ENCODE results near the gene SSC5D.

GRCh38 chr19:55567708-55568328 lies 79.6 kb downstream of the SSC5D start:
- TF ChIP-seq ZNF274 (IDR thresholded peaks at IDR 0.05; ENCODE audit: low read depth, low read length) (no peak), YY1 (IDR thresholded peaks at IDR 0.05; ENCODE audit: insufficient read depth, insufficient read length) (no peak), SUZ12 (IDR thresholded peaks at IDR 0.05; ENCODE audit: extremely low read depth, insufficient read depth, insufficient read length) (no peak)

Data from NT2/D1 (cell line).